Measurements from ENCODE around the gene GPR108.

Gene GPR108

DNA sequence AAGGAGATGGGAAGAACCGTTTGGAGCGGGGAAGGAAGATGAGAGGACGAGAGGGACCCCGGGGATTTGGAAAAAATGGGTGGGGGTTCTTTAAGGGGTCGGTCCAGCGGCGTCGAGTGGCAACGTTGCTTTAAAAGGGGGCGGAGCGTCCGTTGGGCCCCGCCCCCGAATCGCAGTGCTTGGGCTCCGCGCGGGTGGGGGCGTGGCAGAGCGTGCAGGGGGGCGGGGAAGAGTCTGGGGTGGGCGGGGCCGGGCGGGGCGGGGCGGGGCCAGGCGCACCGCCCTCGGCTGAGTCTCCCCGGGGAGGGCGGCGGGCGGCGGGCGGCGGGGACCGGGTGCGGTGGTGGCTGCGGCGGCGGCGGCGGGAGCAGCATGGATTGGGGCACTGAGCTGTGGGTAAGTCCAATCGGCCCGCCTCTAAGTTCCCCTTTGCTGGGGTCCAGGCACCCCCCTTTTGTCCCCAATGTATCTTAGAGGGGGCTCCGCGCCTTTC, 2.1 kb upstream of the GPR108 start, which contains the start of gene TRIP10 (continued):
- TF ChIP-seq ZNF626 (tag by site-specific recombination; IDR thresholded peaks at IDR 0.05): no peak
- TF ChIP-seq ZNF76 (tag by site-specific recombination; IDR thresholded peaks at IDR 0.05; ENCODE audit: borderline replicate concordance, low read depth): no peak
- TF ChIP-seq KLF17 (tag by site-specific recombination; IDR thresholded peaks at IDR 0.05): no peak
- TF ChIP-seq ZNF529 (tag by site-specific recombination; IDR thresholded peaks at IDR 0.05; ENCODE audit: insufficient replicate concordance): no peak
- no peak for TF ChIP-seq ZBTB8A (tag by site-specific recombination; IDR thresholded peaks at IDR 0.05)
- peak; percentile 75 for TF ChIP-seq SP3 (tag by site-specific recombination; IDR thresholded peaks at IDR 0.05)
- TF ChIP-seq, protein P1, sequence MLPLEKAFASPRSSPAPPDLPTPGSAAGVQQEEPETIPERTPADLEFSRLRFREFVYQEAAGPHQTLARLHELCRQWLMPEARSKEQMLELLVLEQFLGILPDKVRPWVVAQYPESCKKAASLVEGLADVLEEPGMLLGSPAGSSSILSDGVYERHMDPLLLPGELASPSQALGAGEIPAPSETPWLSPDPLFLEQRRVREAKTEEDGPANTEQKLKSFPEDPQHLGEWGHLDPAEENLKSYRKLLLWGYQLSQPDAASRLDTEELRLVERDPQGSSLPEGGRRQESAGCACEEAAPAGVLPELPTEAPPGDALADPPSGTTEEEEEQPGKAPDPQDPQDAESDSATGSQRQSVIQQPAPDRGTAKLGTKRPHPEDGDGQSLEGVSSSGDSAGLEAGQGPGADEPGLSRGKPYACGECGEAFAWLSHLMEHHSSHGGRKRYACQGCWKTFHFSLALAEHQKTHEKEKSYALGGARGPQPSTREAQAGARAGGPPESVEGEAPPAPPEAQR (tag by site-specific recombination; IDR thresholded peaks at IDR 0.05): no peak

DNA sequence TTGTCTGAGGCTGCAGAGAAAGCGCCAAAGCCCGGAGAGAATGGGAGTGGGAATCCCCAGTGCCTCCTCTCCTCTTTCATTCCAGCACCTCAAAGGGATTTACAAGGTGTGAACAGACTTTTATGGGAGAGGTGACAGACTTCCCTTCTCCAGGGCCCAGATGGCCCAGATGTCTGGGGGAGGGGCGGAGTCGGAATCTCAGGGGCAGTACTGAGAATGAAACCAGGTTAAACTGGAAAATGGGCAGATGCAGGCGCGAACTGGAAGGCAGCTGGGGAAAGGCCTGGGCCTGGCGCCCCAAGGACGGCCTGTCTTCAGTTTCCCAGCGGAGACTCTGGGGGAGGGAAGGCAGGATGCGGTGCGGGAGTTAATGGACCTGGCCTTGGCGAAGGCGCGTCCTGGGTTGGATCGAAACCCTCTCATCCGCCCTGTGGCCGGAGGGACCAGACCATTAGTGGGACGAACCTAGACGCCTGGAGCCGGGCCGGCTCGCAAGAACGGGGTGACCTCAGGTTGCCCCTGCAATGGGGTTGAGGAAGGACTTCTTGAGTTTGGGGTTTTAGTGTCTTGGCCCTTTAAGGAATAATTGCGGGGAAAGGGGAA, 1.5 kb upstream of the GPR108 start:
- Histone ChIP-seq H3K27ac (ENCODE audit: extremely low read depth, low read depth, low read length) (peak overlapping the region; percentile 11; the same call in 1 of the 2 replicates), H3K9me3 (ENCODE audit: control insufficient read depth, insufficient read depth, low read depth, low read length) (no peaks in the 10 kb centered on the region), H3K4me1 (ENCODE audit: control insufficient read depth, insufficient read depth, low read length) (peaks cover 20% of the 10 kb centered on the region), H3K4me3 (ENCODE audit: low read depth, low read length) (peak overlapping the region; percentile 29), H3K36me3 (ENCODE audit: control insufficient read depth in 2 of 2, insufficient read depth in 1 of 2, low read length in 2 of 2) (peaks cover 0 to 11% of the 10 kb centered on the region in 2 experiments; a peak in 2 of 3 replicates)
- CTCF ChIA-PET: interaction anchor here (0.6 to 4.8 kb wide), 9 partner anchors 8 to 327 kb away, joined by 3 to 49 read pairs (median 6); partner anchors contain the start of gene SH2D3A
- POLR2A ChIA-PET: interaction anchor here (0.7 to 1.6 kb wide), 4 partner anchors 23 to 129 kb away, joined by 3 to 6 read pairs (median 4); partner anchors contain the start of gene SH2D3A
- 0 out of 2 replicates have a peak, but pooled peaks have one; percentile 42 for TF ChIP-seq ZXDB (tag by site-specific recombination; IDR thresholded peaks at IDR 0.05)
- no peak for TF ChIP-seq ZNF488 (tag by site-specific recombination; IDR thresholded peaks at IDR 0.05)
- TF ChIP-seq, protein P1 (tag by site-specific recombination; IDR thresholded peaks at IDR 0.05): 0 out of 2 replicates have a peak, but pooled peaks have one; percentile 51
- TF ChIP-seq ZFHX2 (tag by site-specific recombination; conservative IDR thresholded peaks at IDR 0.05): no peak
- 0 out of 2 replicates have a peak, but pooled peaks have one; percentile 50 for TF ChIP-seq ZBTB7A (tag by site-specific recombination; IDR thresholded peaks at IDR 0.05; ENCODE audit: low read depth)
- TF ChIP-seq ZNF707 (tag by site-specific recombination; IDR thresholded peaks at IDR 0.05): no peak
- TF ChIP-seq SP7 (tag by site-specific recombination; IDR thresholded peaks at IDR 0.05): no peak; the same call in none of the 2 replicates
- no peak for TF ChIP-seq ZNF571 (tag by site-specific recombination; IDR thresholded peaks at IDR 0.05)
- TF ChIP-seq ZBTB48 (tag by site-specific recombination; IDR thresholded peaks at IDR 0.05): 0 out of 2 replicates have a peak, but pooled peaks have one; percentile 10
- TF ChIP-seq MYNN (tag by site-specific recombination; IDR thresholded peaks at IDR 0.05; ENCODE audit: borderline replicate concordance): no peak
- 0 out of 2 replicates have a peak, but pooled peaks have one; percentile 29 for TF ChIP-seq ZNF561 (tag by site-specific recombination; IDR thresholded peaks at IDR 0.05; ENCODE audit: borderline replicate concordance)
- TF ChIP-seq, protein P2, sequence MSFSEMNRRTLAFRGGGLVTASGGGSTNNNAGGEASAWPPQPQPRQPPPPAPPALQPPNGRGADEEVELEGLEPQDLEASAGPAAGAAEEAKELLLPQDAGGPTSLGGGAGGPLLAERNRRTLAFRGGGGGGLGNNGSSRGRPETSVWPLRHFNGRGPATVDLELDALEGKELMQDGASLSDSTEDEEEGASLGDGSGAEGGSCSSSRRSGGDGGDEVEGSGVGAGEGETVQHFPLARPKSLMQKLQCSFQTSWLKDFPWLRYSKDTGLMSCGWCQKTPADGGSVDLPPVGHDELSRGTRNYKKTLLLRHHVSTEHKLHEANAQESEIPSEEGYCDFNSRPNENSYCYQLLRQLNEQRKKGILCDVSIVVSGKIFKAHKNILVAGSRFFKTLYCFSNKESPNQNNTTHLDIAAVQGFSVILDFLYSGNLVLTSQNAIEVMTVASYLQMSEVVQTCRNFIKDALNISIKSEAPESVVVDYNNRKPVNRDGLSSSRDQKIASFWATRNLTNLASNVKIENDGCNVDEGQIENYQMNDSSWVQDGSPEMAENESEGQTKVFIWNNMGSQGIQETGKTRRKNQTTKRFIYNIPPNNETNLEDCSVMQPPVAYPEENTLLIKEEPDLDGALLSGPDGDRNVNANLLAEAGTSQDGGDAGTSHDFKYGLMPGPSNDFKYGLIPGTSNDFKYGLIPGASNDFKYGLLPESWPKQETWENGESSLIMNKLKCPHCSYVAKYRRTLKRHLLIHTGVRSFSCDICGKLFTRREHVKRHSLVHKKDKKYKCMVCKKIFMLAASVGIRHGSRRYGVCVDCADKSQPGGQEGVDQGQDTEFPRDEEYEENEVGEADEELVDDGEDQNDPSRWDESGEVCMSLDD (tag by site-specific recombination; IDR thresholded peaks at IDR 0.05): peak; percentile 33; the same call in 1 of the 2 replicates
- peak; percentile 39; the same call in 1 of the 2 replicates for TF ChIP-seq BCL11B (tag by site-specific recombination; IDR thresholded peaks at IDR 0.05; ENCODE audit: low read depth)
- no peak for TF ChIP-seq OVOL3 (tag by site-specific recombination; IDR thresholded peaks at IDR 0.05)
- no peak for TF ChIP-seq MEIS1 (CRISPR knock-in tag; IDR thresholded peaks at IDR 0.05; ENCODE audit: borderline replicate concordance)
- TF ChIP-seq, protein P3, sequence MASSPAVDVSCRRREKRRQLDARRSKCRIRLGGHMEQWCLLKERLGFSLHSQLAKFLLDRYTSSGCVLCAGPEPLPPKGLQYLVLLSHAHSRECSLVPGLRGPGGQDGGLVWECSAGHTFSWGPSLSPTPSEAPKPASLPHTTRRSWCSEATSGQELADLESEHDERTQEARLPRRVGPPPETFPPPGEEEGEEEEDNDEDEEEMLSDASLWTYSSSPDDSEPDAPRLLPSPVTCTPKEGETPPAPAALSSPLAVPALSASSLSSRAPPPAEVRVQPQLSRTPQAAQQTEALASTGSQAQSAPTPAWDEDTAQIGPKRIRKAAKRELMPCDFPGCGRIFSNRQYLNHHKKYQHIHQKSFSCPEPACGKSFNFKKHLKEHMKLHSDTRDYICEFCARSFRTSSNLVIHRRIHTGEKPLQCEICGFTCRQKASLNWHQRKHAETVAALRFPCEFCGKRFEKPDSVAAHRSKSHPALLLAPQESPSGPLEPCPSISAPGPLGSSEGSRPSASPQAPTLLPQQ (tag by site-specific recombination; IDR thresholded peaks at IDR 0.05): no peak; the same call in 1 of the 2 replicates
- TF ChIP-seq ZNF777 (tag by site-specific recombination; IDR thresholded peaks at IDR 0.05; ENCODE audit: borderline replicate concordance): peak; percentile 64; the same call in 1 of the 2 replicates
- TF ChIP-seq ZBTB20 (tag by site-specific recombination; IDR thresholded peaks at IDR 0.05): peak; percentile 79
- peak; percentile 86 for TF ChIP-seq ZNF335 (tag by site-specific recombination; conservative IDR thresholded peaks at IDR 0.05)
- no peak for TF ChIP-seq FEZF1 (tag by site-specific recombination; IDR thresholded peaks at IDR 0.05)

Data from HEK293 (cell line).